HepG2 (cell line): ENCODE results near the gene TPI1. TPM values are rescaled to one million over a fixed set of nuclear protein-coding genes. Genes with fewer than 3 reads are reported as not detected.
A peak's percentile ranks its signal among the peaks of the same experiment; 100 is the strongest.

Experiments used
- AGO2 ChIP-seq: fragments of 200-400 bp; formaldehyde crosslinking; optimal IDR thresholded peaks from 2 replicates; pipeline ENCODE3; 2017; ENCODE audit warnings: mild to moderate bottlenecking, low read depth, low read length, moderate library complexity
- FUBP1 ChIP-seq: sonication (generic); formaldehyde crosslinking; IDR thresholded peaks from 2 replicates; pipeline ENCODE4 v1.5.1; 2020; ENCODE audit warnings: missing genetic modification reagents, mild to moderate bottlenecking, borderline replicate concordance
- HOXA3 ChIP-seq: sonication (generic); formaldehyde crosslinking; IDR thresholded peaks from 2 replicates; pipeline ENCODE4 v1.5.0; 2020; ENCODE audit warnings: missing genetic modification reagents
- MBNL3 ChIP-seq: fragments of 250-450 bp; sonication (Bioruptor Pico); conservative IDR thresholded peaks from 2 replicates; pipeline ENCODE4 v1.8.0; 2022; ENCODE audit warnings: mild to moderate bottlenecking, inconsistent platforms
- NFAT5 ChIP-seq: sonication (generic); formaldehyde crosslinking; IDR thresholded peaks from 2 replicates; pipeline ENCODE4 v1.4.0; 2020; ENCODE audit warnings: missing genetic modification reagents
- NR2F2 ChIP-seq: IDR thresholded peaks from 2 replicates; pipeline ENCODE4 v1.6.1; 2012; ENCODE audit warnings: low read depth, inconsistent platforms, borderline replicate concordance
- TARDBP ChIP-seq: sonication (generic); formaldehyde crosslinking; IDR thresholded peaks from 2 replicates; pipeline ENCODE4 v1.8.0; 2022; ENCODE audit warnings: mild to moderate bottlenecking, missing genetic modification reagents
- ZNF232 ChIP-seq: sonication (generic); formaldehyde crosslinking; IDR thresholded peaks from 2 replicates; pipeline ENCODE4 v1.4.0; 2020; ENCODE audit warnings: missing genetic modification reagents, borderline replicate concordance
- ZNF510 ChIP-seq: sonication (generic); formaldehyde crosslinking; IDR thresholded peaks from 2 replicates; pipeline ENCODE4 v1.4.0; 2020; ENCODE audit warnings: low read depth, mild to moderate bottlenecking, missing genetic modification reagents
- ZNF768 ChIP-seq: sonication (generic); formaldehyde crosslinking; IDR thresholded peaks from 2 replicates; pipeline ENCODE4 v1.4.0; 2020; ENCODE audit warnings: missing genetic modification reagents
- ZNF788 ChIP-seq: sonication (generic); formaldehyde crosslinking; IDR thresholded peaks from 2 replicates; pipeline ENCODE4 v1.5.0; 2020; ENCODE audit warnings: mild to moderate bottlenecking, missing genetic modification reagents, borderline replicate concordance
- polyA plus RNA-seq, 8 experiments: library from polyadenylated mRNA; depleted of rRNA in 3 of 8; stranded (reverse) in 7 of 8; unstranded in 1 of 8; fragments of >200 nt; fragmentation: Illumina TruSeq in 4 of 8; extraction: Trizol in 4 of 8; gene quantifications; 2 replicates each; pipeline versions ENCODE4 v1.2.1 to v1.2.3, GENCODE V29; 2011 to 2016; ENCODE audit warnings: low read depth in 4 of 8, missing spikeins in 1 of 8, mixed read lengths in 1 of 8; ENCODE audit not compliant: insufficient read depth in 1 of 8
- total RNA-seq, 5 experiments: library from RNA; depleted of rRNA; stranded (reverse); fragments of >200 nt; fragmentation: Illumina TruSeq; extraction: Trizol; gene quantifications; 2 replicates each; pipeline ENCODE4 v1.2.3, GENCODE V29; 2016; ENCODE audit warnings: low read depth in 1 of 5
- TF ChIP-seq, protein P1 (sequence below): IDR thresholded peaks from 2 replicates; pipeline ENCODE4 v1.6.1; 2016; ENCODE audit warnings: control low read depth
- TF ChIP-seq, protein P2 (sequence below): sonication (generic); formaldehyde crosslinking; IDR thresholded peaks from 2 replicates; pipeline ENCODE4 v1.5.1; 2020; ENCODE audit warnings: mild to moderate bottlenecking, missing genetic modification reagents, borderline replicate concordance
- TF ChIP-seq, protein P3 (sequence below): sonication (generic); formaldehyde crosslinking; IDR thresholded peaks from 2 replicates; pipeline ENCODE4 v1.5.1; 2020; ENCODE audit warnings: mild to moderate bottlenecking, missing genetic modification reagents, moderate library complexity

TPI1 gene
- total and polyA plus RNA-seq, 2 of the 13 experiments (the other 11 are each of a cell fraction or from before 2014, with no cell fraction given), result 945 to 2,535 TPM

GRCh38 chr12:6825398-6826124 is 41.8 kb upstream of the TPI1 start (continued):
- TF ChIP-seq ZNF768 (peak; percentile 28; the same call in 1 of the 2 replicates), MBNL3 (CRISPR knock-in tag) (no peak), NFAT5 (CRISPR knock-in tag) (peak; percentile 52; the same call in 1 of the 2 replicates), HOXA3 (CRISPR knock-in tag) (peak; percentile 34; the same call in 1 of the 2 replicates), ZNF788 (no peak), AGO2 (peak; percentile 95), TARDBP (CRISPR knock-in tag) (peak; percentile 67; the same call in 1 of the 2 replicates), FUBP1 (CRISPR knock-in tag) (no peak), ZNF510 (CRISPR knock-in tag) (no peak), NR2F2 (no peak), ZNF232 (CRISPR knock-in tag) (no peak)
- TF ChIP-seq, protein P1, sequence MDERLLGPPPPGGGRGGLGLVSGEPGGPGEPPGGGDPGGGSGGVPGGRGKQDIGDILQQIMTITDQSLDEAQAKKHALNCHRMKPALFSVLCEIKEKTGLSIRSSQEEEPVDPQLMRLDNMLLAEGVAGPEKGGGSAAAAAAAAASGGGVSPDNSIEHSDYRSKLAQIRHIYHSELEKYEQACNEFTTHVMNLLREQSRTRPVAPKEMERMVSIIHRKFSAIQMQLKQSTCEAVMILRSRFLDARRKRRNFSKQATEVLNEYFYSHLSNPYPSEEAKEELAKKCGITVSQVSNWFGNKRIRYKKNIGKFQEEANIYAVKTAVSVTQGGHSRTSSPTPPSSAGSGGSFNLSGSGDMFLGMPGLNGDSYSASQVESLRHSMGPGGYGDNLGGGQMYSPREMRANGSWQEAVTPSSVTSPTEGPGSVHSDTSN, result no peak
- TF ChIP-seq, protein P2, sequence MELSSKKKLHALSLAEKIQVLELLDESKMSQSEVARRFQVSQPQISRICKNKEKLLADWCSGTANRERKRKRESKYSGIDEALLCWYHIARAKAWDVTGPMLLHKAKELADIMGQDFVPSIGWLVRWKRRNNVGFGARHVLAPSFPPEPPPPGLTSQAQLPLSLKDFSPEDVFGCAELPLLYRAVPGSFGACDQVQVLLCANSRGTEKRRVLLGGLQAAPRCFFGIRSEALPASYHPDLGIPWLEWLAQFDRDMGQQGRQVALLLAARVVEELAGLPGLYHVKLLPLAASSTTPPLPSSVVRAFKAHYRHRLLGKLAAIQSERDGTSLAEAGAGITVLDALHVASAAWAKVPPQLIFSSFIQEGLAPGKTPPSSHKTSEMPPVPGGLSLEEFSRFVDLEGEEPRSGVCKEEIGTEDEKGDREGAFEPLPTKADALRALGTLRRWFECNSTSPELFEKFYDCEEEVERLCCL (CRISPR knock-in tag), result no peak
- TF ChIP-seq, protein P3, sequence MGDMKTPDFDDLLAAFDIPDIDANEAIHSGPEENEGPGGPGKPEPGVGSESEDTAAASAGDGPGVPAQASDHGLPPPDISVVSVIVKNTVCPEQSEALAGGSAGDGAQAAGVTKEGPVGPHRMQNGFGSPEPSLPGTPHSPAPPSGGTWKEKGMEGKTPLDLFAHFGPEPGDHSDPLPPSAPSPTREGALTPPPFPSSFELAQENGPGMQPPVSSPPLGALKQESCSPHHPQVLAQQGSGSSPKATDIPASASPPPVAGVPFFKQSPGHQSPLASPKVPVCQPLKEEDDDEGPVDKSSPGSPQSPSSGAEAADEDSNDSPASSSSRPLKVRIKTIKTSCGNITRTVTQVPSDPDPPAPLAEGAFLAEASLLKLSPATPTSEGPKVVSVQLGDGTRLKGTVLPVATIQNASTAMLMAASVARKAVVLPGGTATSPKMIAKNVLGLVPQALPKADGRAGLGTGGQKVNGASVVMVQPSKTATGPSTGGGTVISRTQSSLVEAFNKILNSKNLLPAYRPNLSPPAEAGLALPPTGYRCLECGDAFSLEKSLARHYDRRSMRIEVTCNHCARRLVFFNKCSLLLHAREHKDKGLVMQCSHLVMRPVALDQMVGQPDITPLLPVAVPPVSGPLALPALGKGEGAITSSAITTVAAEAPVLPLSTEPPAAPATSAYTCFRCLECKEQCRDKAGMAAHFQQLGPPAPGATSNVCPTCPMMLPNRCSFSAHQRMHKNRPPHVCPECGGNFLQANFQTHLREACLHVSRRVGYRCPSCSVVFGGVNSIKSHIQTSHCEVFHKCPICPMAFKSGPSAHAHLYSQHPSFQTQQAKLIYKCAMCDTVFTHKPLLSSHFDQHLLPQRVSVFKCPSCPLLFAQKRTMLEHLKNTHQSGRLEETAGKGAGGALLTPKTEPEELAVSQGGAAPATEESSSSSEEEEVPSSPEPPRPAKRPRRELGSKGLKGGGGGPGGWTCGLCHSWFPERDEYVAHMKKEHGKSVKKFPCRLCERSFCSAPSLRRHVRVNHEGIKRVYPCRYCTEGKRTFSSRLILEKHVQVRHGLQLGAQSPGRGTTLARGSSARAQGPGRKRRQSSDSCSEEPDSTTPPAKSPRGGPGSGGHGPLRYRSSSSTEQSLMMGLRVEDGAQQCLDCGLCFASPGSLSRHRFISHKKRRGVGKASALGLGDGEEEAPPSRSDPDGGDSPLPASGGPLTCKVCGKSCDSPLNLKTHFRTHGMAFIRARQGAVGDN (CRISPR knock-in tag), result peak; percentile 60
